Measurements from ENCODE around the gene ZNF3.
"Not testable (repeated sequence)": the region's sequence is repeated elsewhere in the genome, so short reads cannot be mapped to it uniquely, and the experiment has no call there.

Gene ZNF3

GRCh38 chr7:100081535-100082102, at the start of gene ZNF3:
Gene ZNF3, minus strand, starts transcription at chr7:100081723. Its CDS starts 4,366 bp downstream, at chr7:100077357.
- peak; percentile 97 for DNase-seq

GRCh38 chr7:100130608-100131453, 49.3 kb upstream of the ZNF3 start:
- peak; percentile 54 for DNase-seq

- not testable (repeated sequence) for DNase-seq
Observed at GRCh38 chr7:100130220-100130607, 48.7 kb upstream of the ZNF3 start.

GRCh38 chr7:100128637-100128963, 47.1 kb upstream of the ZNF3 start:
- no peak for DNase-seq

- DNase-seq = peak; percentile 31
Observed at GRCh38 chr7:100127866-100128636, 46.5 kb upstream of the ZNF3 start.

- peak; percentile 79 for DNase-seq
Observed at GRCh38 chr7:100126931-100127865, 45.7 kb upstream of the ZNF3 start, which contains the start of gene MBLAC1. Gene MBLAC1, plus strand, starts transcription at chr7:100126967. Its CDS starts 429 bp downstream, at chr7:100127396.

- no peak for DNase-seq
Observed at GRCh38 chr7:100126239-100126930, 44.9 kb upstream of the ZNF3 start.

GRCh38 chr7:100124301-100125230, 43.0 kb upstream of the ZNF3 start:
- DNase-seq = no peak

GRCh38 chr7:100122568-100122967, 41.0 kb upstream of the ZNF3 start:
- DNase-seq = no peak

- DNase-seq = peak; percentile 47
Observed at GRCh38 chr7:100122067-100122466, 40.5 kb upstream of the ZNF3 start.

- no peak for DNase-seq
Observed at GRCh38 chr7:100120733-100121036, 39.2 kb upstream of the ZNF3 start.

GRCh38 chr7:100119970-100120732, 38.6 kb upstream of the ZNF3 start:
- DNase-seq = peak; percentile 50

GRCh38 chr7:100119072-100119969, 37.8 kb upstream of the ZNF3 start, which contains the start of the genes CNPY4 and TAF6:
Gene CNPY4, plus strand, starts transcription at chr7:100119634. Its CDS starts 111 bp downstream, at chr7:100119745.
Gene TAF6, minus strand, starts transcription at chr7:100119358. Its CDS starts 5,149 bp downstream, at chr7:100114209.
- DNase-seq = peak; percentile 79

- no peak for DNase-seq
Observed at GRCh38 chr7:100118388-100119071, 37.0 kb upstream of the ZNF3 start.

GRCh38 chr7:100115026-100115425, 33.5 kb upstream of the ZNF3 start:
- no peak for DNase-seq

- no peak for DNase-seq
Observed at GRCh38 chr7:100111914-100112313, 30.4 kb upstream of the ZNF3 start.

GRCh38 chr7:100111156-100111555, 29.6 kb upstream of the ZNF3 start:
- DNase-seq = no peak

- no peak for DNase-seq
Observed at GRCh38 chr7:100109521-100110163, 28.1 kb upstream of the ZNF3 start.
